C4-2B (cell line): ENCODE measurements around the gene FEM1A.
A peak's percentile ranks its signal among the peaks of the same experiment; 100 is the strongest.

Source experiments
- H3K27ac ChIP-seq: fragments of 450-650 bp; 2 replicates; pipeline ENCODE4 v1.5.1; 2017
- ZFX ChIP-seq: fragments of 450-650 bp; IDR thresholded peaks from 2 replicates; pipeline ENCODE4 v1.6.1; 2017
- TF ChIP-seq, protein P1 (sequence below): fragments of 450-650 bp; conservative IDR thresholded peaks from 2 replicates; pipeline ENCODE4 v1.5.1; 2017; ENCODE audit warnings: mild to moderate bottlenecking

FEM1A gene

DNA sequence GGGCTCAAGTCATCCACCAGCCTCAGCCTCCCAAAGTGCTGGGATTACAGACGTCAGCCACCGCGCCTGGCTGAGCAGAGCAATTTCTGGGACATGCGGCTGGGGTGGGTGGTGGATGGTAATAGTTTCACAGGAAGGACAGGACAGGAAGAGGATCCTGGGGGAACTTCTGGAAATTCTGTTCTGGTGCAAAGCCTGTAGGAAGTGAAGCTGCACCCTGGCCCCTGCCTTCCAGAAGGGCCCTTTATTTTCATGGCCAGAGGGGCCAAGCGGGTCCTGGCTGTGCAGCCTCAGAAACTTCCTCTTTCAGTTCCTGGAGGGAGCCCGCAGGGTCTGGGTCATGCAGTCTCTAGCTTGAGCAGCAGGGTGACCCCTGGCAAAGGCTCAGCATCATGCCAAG is 15.7 kb downstream of the FEM1A start:
- H3K27ac ChIP-seq, result no peak overlapping the region
- TF ChIP-seq ZFX, result no peak
- TF ChIP-seq, protein P1, sequence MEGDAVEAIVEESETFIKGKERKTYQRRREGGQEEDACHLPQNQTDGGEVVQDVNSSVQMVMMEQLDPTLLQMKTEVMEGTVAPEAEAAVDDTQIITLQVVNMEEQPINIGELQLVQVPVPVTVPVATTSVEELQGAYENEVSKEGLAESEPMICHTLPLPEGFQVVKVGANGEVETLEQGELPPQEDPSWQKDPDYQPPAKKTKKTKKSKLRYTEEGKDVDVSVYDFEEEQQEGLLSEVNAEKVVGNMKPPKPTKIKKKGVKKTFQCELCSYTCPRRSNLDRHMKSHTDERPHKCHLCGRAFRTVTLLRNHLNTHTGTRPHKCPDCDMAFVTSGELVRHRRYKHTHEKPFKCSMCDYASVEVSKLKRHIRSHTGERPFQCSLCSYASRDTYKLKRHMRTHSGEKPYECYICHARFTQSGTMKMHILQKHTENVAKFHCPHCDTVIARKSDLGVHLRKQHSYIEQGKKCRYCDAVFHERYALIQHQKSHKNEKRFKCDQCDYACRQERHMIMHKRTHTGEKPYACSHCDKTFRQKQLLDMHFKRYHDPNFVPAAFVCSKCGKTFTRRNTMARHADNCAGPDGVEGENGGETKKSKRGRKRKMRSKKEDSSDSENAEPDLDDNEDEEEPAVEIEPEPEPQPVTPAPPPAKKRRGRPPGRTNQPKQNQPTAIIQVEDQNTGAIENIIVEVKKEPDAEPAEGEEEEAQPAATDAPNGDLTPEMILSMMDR, result no peak

GRCh38 chr19:4811328-4812131 is 20.0 kb downstream of the FEM1A start:
- TF ChIP-seq, protein P1, result peak; percentile 96
- no peak for TF ChIP-seq ZFX
- no peak overlapping the region for H3K27ac ChIP-seq

DNA sequence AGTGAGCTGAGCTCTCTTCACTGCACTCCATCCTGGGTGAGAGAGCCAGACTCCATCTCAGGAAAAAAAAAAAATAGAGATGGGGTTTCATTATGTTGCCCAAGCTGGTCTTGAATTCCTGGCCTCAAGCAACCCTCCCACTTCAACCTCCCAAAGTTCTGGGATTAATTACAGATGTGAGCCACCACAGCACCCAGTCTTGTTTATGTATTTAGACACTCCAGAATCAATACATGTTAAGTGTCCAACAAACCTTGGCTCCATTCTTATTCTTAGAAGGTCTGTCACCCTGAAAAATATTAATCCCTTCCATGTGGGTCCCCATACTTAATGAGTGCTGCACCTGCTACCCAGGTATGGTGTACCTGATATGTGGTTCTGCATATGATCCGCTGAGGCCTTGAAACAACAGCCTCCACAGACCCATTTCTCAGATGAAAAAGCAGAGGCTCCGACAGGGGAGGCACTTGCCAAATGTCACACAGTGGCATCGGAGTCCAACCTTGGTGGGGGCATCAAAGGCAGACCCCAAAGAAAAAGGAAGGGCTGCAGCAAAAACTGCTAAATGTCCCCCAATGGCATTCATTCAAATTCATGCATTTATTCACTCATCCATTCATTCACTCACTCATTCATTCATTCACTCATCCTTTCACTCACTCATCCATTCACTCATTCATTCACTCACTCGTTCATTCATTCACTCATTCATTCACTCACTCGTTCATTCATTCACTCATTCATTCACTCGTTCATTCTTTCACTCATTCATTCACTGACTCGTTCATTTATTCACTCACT is 23.3 kb downstream of the FEM1A start:
- TF ChIP-seq, protein P1, result no peak
- TF ChIP-seq ZFX, result no peak
- H3K27ac ChIP-seq, result no peak overlapping the region

DNA sequence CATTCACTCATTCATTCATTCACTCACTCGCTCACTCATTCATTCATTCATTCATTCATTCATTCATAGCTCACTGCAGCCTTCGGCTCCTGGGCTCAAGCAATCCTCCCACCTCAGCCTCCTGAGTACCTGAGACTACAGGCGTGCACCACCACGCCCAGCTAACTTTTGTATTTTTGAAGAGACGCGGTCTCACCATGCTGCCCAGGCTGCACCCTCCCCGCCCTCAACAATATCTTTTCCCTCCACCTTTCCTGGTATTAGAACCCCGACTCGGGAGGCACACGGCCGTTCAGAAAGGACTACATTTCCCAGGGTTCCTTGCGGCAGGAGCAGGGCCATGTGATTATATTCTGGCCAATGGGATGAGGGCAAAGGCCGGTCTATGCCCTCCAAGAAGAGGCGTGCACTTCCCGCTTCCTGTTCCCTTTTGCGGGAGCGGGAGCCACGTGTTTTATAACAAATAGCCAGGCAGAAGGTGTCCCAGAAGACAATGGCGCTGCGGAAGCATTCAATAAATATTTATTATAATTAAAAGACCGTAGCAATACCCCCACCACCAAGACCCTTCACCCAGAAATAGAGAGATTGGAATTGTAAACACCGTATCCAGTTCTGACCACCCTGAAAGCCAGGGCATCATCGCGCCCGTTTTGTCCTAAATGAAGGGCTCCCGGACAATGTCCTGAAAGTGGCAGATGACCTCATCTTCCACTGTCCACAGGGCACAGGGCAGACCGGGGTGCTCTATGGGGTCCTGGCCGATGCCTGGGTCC is 24.1 kb downstream of the FEM1A start:
- TF ChIP-seq ZFX, result no peak
- TF ChIP-seq, protein P1, result no peak
- peak overlapping the region; percentile 49 for H3K27ac ChIP-seq

DNA sequence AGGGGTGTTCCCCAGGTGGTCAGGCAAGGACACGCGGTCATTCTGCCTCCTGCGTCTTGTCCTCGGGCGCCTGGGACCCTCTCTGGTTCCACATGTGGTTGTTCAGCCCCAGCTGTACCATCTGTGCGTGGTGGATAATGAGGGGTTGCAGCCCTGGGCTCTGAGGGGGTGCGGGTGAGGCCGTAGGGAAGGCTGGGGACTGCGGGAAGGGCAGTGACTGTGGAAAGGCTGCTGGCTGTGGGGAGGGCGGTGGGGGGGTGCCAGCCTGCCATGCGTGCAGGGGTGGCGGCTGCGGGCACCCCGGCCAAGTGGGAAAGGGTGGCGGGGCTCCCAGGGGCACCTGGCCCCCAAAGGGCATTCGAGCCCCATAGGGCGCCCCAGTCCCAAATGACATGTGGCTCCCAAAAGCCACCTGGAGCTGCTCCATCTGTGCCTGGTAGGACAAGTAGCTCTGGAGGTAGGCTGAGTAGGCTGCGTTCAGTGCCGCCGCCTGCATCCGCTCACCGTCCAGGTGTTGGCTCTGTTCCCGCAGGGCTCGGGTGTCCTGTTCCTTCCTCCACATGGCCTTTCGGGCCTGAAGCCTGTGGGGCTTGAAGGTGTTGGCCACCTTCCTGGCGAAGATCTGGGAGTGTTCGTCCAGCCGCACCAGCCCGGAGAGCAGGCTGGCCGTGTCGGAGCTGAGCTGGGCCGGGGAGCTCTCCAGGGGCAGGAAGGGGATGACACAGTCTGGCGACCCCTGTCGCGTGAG is 24.8 kb downstream of the FEM1A start:
- H3K27ac ChIP-seq, result peak overlapping the region; percentile 49
- TF ChIP-seq, protein P1, result no peak
- TF ChIP-seq ZFX, result no peak

DNA sequence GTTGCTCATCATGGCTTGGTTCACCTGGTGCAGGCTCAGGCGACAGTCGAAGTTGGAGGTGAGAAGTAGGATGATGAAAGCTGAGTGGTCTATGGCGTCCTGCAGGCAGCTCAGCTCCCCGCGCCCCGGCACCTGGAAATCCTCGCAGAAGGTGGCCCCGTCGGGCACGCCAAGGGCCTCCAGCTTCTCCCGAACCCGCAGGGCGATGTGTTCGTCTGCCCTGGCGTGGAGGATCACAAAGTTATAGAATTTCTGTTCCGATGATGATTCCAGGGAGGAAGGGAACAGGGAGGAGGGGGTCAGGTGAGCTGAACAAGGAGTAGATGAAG is 25.4 kb downstream of the FEM1A start:
- peak overlapping the region; percentile 49; the same call in 1 of the 2 replicates for H3K27ac ChIP-seq
- TF ChIP-seq, protein P1, result no peak
- no peak for TF ChIP-seq ZFX
